ENCODE measurements around the gene IFNA16.
A peak's percentile ranks its signal among the peaks of the same experiment; 100 is the strongest.
"Not testable (repeated sequence)": the region's sequence is repeated elsewhere in the genome, so short reads cannot be mapped to it uniquely, and the experiment has no call there.

IFNA16 gene

GRCh38 chr9:21210311-21210710, 6.8 kb downstream of the IFNA16 start:
- no peak for ATAC-seq (ENCODE audit: low read depth)
- Histone ChIP-seq H3K36me3 (ENCODE audit: low read depth) (no peaks in the 10 kb centered on the region), H3K9me3 (ENCODE audit: severe bottlenecking) (no peaks in the 10 kb centered on the region), H3K27ac (ENCODE audit: poor library complexity, severe bottlenecking) (no peak overlapping the region), H3K4me1 (ENCODE audit: insufficient read depth, poor library complexity, severe bottlenecking) (no peaks in the 10 kb centered on the region), H3K4me3 (ENCODE audit: severe bottlenecking) (no peak overlapping the region), H3K27me3 (ENCODE audit: insufficient read depth, poor library complexity, severe bottlenecking) (peaks cover 5% of the 10 kb centered on the region)
- no peak for DNase-seq (ENCODE audit: low spot score)
- TF ChIP-seq CTCF (IDR thresholded peaks at IDR 0.05; ENCODE audit: poor library complexity, severe bottlenecking) = no peak

DNA sequence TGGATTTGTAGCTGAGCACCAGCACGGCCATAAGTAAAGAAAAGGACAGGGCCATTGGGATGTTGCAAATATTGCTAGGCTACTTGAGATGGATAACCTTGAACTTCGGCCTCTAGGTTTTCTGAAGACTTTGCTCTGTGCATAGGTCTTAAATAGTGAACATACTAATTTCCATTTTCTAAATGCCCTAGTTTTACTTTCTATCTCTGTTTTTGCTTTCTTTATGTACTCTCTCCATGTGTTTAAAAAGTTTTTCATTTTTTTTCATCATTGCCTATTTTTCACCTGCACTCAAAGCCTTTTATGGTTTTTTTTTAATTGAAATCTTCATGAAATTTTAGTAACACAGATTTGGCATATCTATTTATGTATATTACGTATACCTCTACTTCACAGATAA, 10.1 kb downstream of the IFNA16 start, which contains the start of gene IFNA10:
Gene IFNA10 (minus strand): TSS at position 101 of the 400 bp plus-strand sequence. CDS start 46 bp downstream, at position 55.
- H3K4me3 ChIP-seq (ENCODE audit: severe bottlenecking); DNase-seq (ENCODE audit: low spot score); H3K9me3 ChIP-seq (ENCODE audit: severe bottlenecking): not testable (repeated sequence)

DNA sequence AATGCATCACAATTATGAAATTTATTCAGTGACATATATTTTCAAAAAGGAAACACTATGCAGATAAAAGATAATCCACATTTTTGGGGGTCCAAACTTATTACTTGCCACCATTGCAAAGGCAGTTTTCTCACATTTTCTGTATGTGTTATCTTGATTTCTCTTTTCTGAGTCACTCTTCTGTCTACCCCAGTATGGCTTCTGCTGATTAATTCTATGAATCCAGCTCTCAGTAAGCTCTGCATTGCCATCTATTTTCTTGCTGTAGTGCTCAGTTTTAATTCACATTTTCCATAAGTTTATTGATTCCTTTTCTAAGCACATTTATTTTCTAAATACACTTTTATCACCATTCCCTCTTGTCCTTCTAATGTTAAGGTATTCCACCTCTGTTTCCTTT, 11.9 kb downstream of the IFNA16 start:
- no peak for ATAC-seq (ENCODE audit: low read depth)
- TF ChIP-seq CTCF (IDR thresholded peaks at IDR 0.05; ENCODE audit: poor library complexity, severe bottlenecking) = no peak
- no peaks in the 10 kb centered on the region for H3K4me1 ChIP-seq (ENCODE audit: insufficient read depth, poor library complexity, severe bottlenecking)

More for the DNA sequence above, 10.1 kb downstream of the IFNA16 start, which contains the start of gene IFNA10:
- not testable (repeated sequence) for H3K27ac ChIP-seq (ENCODE audit: poor library complexity, severe bottlenecking); ATAC-seq (ENCODE audit: low read depth); H3K36me3 ChIP-seq (ENCODE audit: low read depth); H3K4me1 ChIP-seq (ENCODE audit: insufficient read depth, poor library complexity, severe bottlenecking); H3K27me3 ChIP-seq (ENCODE audit: insufficient read depth, poor library complexity, severe bottlenecking)

GRCh38 chr9:21202105-21202504, 15.0 kb downstream of the IFNA16 start, which contains the start of gene IFNA7:
IFNA7 (minus strand) TSS chr9:21202205; CDS start chr9:21202165, 40 bp downstream.
- H3K9me3 ChIP-seq (ENCODE audit: severe bottlenecking); H3K27me3 ChIP-seq (ENCODE audit: insufficient read depth, poor library complexity, severe bottlenecking); H3K4me3 ChIP-seq (ENCODE audit: severe bottlenecking); H3K4me1 ChIP-seq (ENCODE audit: insufficient read depth, poor library complexity, severe bottlenecking); H3K36me3 ChIP-seq (ENCODE audit: low read depth); H3K27ac ChIP-seq (ENCODE audit: poor library complexity, severe bottlenecking); DNase-seq (ENCODE audit: low spot score); ATAC-seq (ENCODE audit: low read depth): not testable (repeated sequence)

More for the DNA sequence above, 11.9 kb downstream of the IFNA16 start:
- no peak for DNase-seq (ENCODE audit: low spot score)
- H3K4me3 ChIP-seq (ENCODE audit: severe bottlenecking) = no peak overlapping the region
- peaks cover under 1% of the 10 kb centered on the region for H3K27me3 ChIP-seq (ENCODE audit: insufficient read depth, poor library complexity, severe bottlenecking)
- H3K27ac ChIP-seq (ENCODE audit: poor library complexity, severe bottlenecking) = no peak overlapping the region
- no peaks in the 10 kb centered on the region for H3K36me3 ChIP-seq (ENCODE audit: low read depth)
- H3K9me3 ChIP-seq (ENCODE audit: severe bottlenecking) = no peaks in the 10 kb centered on the region

GRCh38 chr9:21194867-21195776, 22.0 kb downstream of the IFNA16 start:
- H3K36me3 ChIP-seq (ENCODE audit: low read depth); H3K4me3 ChIP-seq (ENCODE audit: severe bottlenecking); H3K27ac ChIP-seq (ENCODE audit: poor library complexity, severe bottlenecking); H3K4me1 ChIP-seq (ENCODE audit: insufficient read depth, poor library complexity, severe bottlenecking); H3K27me3 ChIP-seq (ENCODE audit: insufficient read depth, poor library complexity, severe bottlenecking); DNase-seq (ENCODE audit: low spot score); H3K9me3 ChIP-seq (ENCODE audit: severe bottlenecking): not testable (repeated sequence)
- peak; percentile 58 for TF ChIP-seq CTCF (IDR thresholded peaks at IDR 0.05; ENCODE audit: poor library complexity, severe bottlenecking)
- peak; percentile 73; the same call in 2 of the 3 replicates for ATAC-seq (ENCODE audit: low read depth)

DNA sequence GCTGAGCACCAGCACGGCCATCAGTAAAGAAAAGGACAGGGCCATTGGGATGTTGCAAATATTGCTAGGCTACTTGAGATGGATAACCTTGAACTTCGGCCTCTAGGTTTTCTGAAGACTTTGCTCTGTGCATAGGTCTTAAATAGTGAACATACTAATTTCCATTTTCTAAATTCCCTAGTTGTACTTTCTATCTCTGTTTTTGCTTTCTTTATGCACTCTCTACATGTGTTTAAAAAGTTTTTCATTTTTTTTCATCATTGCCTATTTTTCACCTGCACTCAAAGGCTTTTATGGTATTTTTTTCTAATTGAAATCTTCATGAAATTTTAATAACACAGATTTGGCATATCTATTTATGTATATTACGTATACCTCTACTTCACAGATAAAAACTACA, 29.6 kb downstream of the IFNA16 start, which contains the start of gene IFNA4:
Gene IFNA4 (minus strand): TSS at position 101 of the 400 bp plus-strand sequence. CDS start 56 bp downstream, at position 45.
- not testable (repeated sequence) for H3K36me3 ChIP-seq (ENCODE audit: low read depth); H3K27ac ChIP-seq (ENCODE audit: poor library complexity, severe bottlenecking); H3K4me1 ChIP-seq (ENCODE audit: insufficient read depth, poor library complexity, severe bottlenecking); DNase-seq (ENCODE audit: low spot score); ATAC-seq (ENCODE audit: low read depth); H3K4me3 ChIP-seq (ENCODE audit: severe bottlenecking); H3K9me3 ChIP-seq (ENCODE audit: severe bottlenecking)
- H3K27me3 ChIP-seq (ENCODE audit: insufficient read depth, poor library complexity, severe bottlenecking) = peaks cover 16% of the 10 kb centered on the region
